Measurements from ENCODE around the gene SRRM2. TPM values are rescaled to one million over a fixed set of nuclear protein-coding genes. Genes with fewer than 3 reads are reported as not detected.

Gene SRRM2
- total RNA-seq, 2 donors from 2014 or later: 266 to 321 TPM

- no peak for DNase-seq
Measured at GRCh38 chr16:2810651-2811050, 58.2 kb downstream of the SRRM2 start.

DNA sequence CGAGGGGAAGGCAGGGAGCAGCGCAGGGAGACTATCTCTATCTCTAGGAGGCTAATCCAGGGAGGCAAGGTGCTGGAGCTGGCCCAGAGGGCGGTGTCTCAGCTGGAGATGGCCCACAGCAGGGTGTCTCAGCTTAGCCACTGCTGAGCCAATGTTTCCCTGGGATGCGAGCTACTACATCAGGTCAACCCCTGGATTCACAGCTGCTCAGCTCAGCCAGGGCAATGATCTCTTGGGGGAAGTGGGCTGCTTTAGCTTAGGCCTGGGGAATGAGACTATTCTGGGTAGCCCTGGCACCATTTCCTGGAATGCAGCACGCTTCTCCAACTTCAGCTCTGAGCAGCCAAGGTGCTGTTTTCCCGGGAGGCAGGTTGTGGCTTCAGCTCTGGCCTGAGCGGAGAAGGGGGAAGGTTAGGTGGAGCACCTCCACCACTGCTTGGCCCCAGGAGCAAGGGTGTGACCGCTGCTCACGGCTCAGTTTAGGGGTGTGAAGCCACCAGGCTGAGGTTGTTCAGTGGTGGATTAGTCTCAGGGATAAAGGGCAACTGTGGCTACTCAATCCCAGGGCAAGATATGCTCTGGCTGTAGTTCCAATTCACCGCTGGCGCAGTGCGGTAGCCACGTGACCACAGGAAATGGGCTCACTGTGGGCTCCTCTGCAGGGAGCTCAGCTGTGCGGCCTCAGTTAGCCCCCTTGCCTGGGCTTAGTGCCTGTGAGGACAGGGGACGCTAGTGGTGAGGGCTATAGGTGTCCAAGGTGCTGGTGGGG, 59.4 kb downstream of the SRRM2 start:
- intact Hi-C loops (cut with DNase I): no loop called here
- DNase-seq (no peak), ATAC-seq (no peak)

More at GRCh38 chr16:2810651-2811050, 58.2 kb downstream of the SRRM2 start:
- intact Hi-C loops (cut with DNase I): no loop called here
- ATAC-seq: no peak

DNA sequence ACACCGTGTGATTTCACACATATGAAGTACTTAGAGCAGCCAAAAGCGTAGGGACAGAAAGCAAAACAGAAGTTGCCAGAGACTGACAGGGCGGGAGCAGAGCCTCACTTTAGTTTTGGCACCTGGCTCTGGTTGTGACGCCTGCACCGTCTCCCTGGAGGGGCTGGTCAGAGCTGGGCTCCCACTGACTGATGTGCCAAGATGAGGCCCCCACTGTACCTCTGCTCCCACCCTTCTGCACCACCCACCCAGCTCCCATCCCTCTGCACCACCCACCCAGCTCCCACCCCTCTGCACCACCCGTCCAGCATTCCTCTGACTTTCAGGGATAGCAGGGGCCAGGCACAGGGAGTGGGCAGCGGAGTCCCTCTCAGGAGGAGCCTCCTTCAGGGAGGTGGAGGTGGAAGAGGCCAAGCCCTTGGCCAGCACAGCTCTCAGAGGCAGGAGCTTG, 61.4 kb downstream of the SRRM2 start:
- intact Hi-C loops (cut with DNase I): no loop called here
- no peak for ATAC-seq
- no peak for DNase-seq

DNA sequence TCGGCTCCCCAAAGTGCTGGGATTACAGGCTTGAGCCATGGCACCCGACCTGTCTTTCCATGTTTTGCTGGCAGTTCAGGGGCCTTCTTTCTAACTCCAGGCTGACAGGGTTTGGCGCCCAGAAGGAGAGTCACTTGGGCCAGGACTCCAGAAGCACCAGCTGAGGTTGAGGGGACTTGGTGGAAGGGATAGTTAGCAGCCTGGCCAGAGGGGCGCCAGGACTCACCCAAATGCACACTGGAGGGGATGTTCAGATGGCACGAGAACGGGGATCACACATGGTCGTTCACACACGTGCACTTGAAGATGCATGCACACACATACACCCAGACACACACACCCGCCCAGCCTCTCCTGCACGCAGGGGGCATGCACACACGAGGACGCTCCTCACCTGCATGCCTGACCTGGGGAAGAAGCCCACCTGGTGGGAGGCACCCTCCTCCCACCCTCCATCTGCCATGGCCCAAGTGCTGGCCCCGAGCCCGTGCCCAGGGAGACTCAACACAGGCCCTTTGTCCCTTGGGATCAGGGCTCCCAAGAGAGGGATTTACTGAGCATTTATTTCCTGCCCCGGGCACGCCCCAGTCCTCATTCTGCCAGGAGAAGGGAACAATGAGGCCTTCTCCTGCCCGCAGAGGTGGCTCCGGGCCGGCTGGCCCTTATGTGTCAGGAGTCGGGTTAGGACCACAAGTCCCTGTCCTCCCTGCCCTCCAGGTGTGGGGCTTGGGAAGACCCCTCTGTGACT, 62.3 kb downstream of the SRRM2 start:
- DNase-seq: no peak
- no peak for ATAC-seq
- intact Hi-C loops (cut with DNase I): no loop called here

DNA sequence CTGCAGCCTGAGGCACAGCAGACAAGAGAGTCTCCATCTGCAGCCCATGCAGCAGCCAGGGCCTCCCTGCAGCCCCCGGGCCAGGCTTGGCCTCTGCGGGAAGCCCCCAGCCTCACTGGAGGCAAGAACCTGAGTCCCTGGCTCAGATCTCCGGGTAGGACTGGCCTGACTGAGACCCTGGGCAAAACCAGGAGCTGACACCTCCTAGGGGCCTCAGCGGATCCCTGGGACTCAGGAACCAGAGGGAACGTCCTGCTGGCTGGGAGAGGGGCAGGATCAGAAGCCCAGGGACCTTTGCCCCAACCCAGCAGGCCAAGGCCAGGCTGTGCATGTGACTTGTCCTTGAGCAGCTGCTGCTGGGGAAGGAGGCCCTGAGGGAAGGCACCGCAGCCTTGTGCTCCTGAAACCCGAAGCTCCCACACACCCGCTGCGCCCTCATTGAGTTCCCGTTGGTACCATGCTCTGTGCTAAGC, 62.9 kb downstream of the SRRM2 start:
- no peak for DNase-seq
- ATAC-seq: no peak
- intact Hi-C loops (cut with DNase I): no loop called here

- intact Hi-C loops (cut with DNase I): no loop called here
- DNase-seq (no peak), ATAC-seq (no peak)
Measured at GRCh38 chr16:2816751-2817339, 64.4 kb downstream of the SRRM2 start, which contains the start of gene PRSS21. Gene PRSS21, plus strand, starts transcription at chr16:2817237. Its CDS starts 32 bp downstream, at chr16:2817269.

GRCh38 chr16:2817340-2818271, 65.2 kb downstream of the SRRM2 start:
- no peak for ATAC-seq
- DNase-seq: no peak
- intact Hi-C loops (cut with DNase I): no loop called here

GRCh38 chr16:2818272-2818876, 65.9 kb downstream of the SRRM2 start:
- intact Hi-C loops (cut with DNase I): no loop called here
- no peak for DNase-seq
- ATAC-seq: no peak

DNA sequence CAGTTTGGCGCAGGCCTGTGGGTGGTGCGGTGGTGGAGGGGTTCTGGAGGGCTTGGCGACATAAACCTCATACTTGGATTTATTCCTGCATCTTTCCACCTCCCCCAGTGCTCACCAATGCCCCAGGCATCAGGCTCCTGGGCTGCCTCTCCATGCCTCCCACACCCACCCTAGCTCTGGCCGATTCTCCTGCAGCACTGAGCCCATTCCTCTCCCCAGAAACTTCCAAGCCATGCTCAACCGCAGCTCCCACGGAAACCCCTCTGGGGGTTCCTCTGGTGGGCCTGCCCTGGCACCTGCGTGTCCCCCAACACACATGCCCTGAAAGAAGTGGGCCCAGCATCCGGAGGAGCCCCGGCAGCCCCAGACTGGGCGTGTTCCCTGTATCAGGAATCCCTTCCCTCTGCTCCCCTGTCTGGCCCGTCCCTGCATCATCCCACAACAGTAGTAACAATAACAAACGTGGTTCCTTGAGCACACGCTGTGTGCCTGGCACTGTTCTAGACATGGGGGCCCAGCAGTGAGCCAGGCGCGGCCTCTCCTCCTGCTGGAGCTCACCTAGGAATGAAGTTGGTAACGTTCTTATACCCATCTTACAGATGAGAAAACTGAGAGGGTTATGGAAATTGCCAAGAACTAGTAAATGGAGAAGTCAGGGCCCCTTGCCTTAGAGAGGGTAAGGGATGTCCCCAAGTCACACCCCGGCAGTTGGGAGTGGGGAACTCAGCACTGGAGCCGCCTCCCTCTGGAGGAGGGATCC, 66.9 kb downstream of the SRRM2 start:
- intact Hi-C loops (cut with DNase I): no loop called here
- ATAC-seq: no peak
- no peak for DNase-seq

GRCh38 chr16:2819939-2820835, 67.7 kb downstream of the SRRM2 start:
- DNase-seq (no peak), ATAC-seq (no peak)
- intact Hi-C loops (cut with DNase I): no loop called here

Other genes starting within 250 kb of the SRRM2 start
- 100 to 1,000 TPM; 162 to 197 TPM for gene ATP6V0C, start 238.7 kb upstream of the SRRM2 start, total RNA-seq
- gene AMDHD2, start 232.3 kb upstream of the SRRM2 start, total RNA-seq: 10 to 100 TPM; 15.8 to 21.8 TPM
- gene CEMP1, start 221.2 kb upstream of the SRRM2 start, total RNA-seq: not detected
- 10 to 100 TPM; 32.6 to 39.4 TPM for gene PDPK1, start 214.6 kb upstream of the SRRM2 start, total RNA-seq
- 10 to 100 TPM; 11.6 to 15.2 TPM for gene KCTD5, start 70.1 kb upstream of the SRRM2 start, total RNA-seq
- gene PRSS27, start 32.4 kb upstream of the SRRM2 start, total RNA-seq: under 1 TPM; 0.44 to 0.65 TPM
- 100 to 1,000 TPM; 262 to 270 TPM for gene ELOB, start 24.6 kb downstream of the SRRM2 start, total RNA-seq
- not detected for gene PRSS33, start 34.9 kb downstream of the SRRM2 start, total RNA-seq
- not detected for gene PRSS41, start 45.8 kb downstream of the SRRM2 start, total RNA-seq
- gene PRSS21, start 64.6 kb downstream of the SRRM2 start, total RNA-seq: not detected
- under 1 TPM in 1 of 2 donors, not detected in 1; 0.27 TPM for gene ZG16B, start 77.7 kb downstream of the SRRM2 start, total RNA-seq
- not detected for gene PRSS22, start 105.5 kb downstream of the SRRM2 start, total RNA-seq
- gene FLYWCH2, start 130.6 kb downstream of the SRRM2 start, total RNA-seq: 10 to 100 TPM; 27.1 to 29.1 TPM
- gene FLYWCH1, start 159.3 kb downstream of the SRRM2 start, total RNA-seq: 10 to 100 TPM; 31.4 to 35.1 TPM
- gene KREMEN2, start 211.6 kb downstream of the SRRM2 start, total RNA-seq: not detected
- 10 to 100 TPM in 1 of 2 donors, 1 to 10 TPM in 1; 5.8 to 10.1 TPM for gene PAQR4, start 216.7 kb downstream of the SRRM2 start, total RNA-seq
- gene PKMYT1, start 227.8 kb downstream of the SRRM2 start, total RNA-seq: 1 to 10 TPM in 1 of 2 donors, under 1 TPM in 1; 0.97 to 2.9 TPM

Measured in left cardiac atrium (tissue), 4 donors.